ENCODE data around the gene KLHL14. TPM values are rescaled to one million over a fixed set of nuclear protein-coding genes. Genes with fewer than 3 reads are reported as not detected.

The KLHL14 gene
- total RNA-seq, 2 experiments from 2014 or later: not detected

GRCh38 chr18:32629981-32630700 is 142.7 kb downstream of the KLHL14 start:
- no peaks in the 10 kb centered on the region for H3K9me3 Mint-ChIP-seq
- no peak overlapping the region for H3K4me3 Mint-ChIP-seq
- DNase-seq (no peak), ATAC-seq (no peak)
- H3K4me1 Mint-ChIP-seq (ENCODE audit: low read depth): no peaks in the 10 kb centered on the region
- H3K27me3 Mint-ChIP-seq: no peaks in the 10 kb centered on the region
- no peak overlapping the region for H3K27ac Mint-ChIP-seq
- intact Hi-C loops (cut with micrococcal nuclease): no loop called here
- no peaks in the 10 kb centered on the region for H3K36me3 Mint-ChIP-seq (ENCODE audit: low read depth)
- ChIA-PET POLR2A (no interaction called here), CTCF (no interaction called here)
- no peak for TF ChIP-seq CTCF (IDR thresholded peaks at IDR 0.05)

- H3K4me1 Mint-ChIP-seq (ENCODE audit: low read depth): no peaks in the 10 kb centered on the region
These were observed 143.5 kb downstream of the KLHL14 start for GRCh38 chr18:32629292-32629691.

GRCh38 chr18:32624182-32624723 is 148.6 kb downstream of the KLHL14 start:
- Mint-ChIP-seq H3K4me1 (ENCODE audit: low read depth) (no peaks in the 10 kb centered on the region), H3K27ac (no peak overlapping the region), H3K9me3 (no peaks in the 10 kb centered on the region), H3K27me3 (peaks cover 3% of the 10 kb centered on the region), H3K4me3 (no peak overlapping the region), H3K36me3 (ENCODE audit: low read depth) (no peaks in the 10 kb centered on the region)
- ChIA-PET CTCF (no interaction called here), POLR2A (no interaction called here)
- no peak for ATAC-seq
- TF ChIP-seq CTCF (IDR thresholded peaks at IDR 0.05): no peak
- intact Hi-C loops (cut with micrococcal nuclease): no loop called here
- no peak for DNase-seq

More at GRCh38 chr18:32629292-32629691, 143.5 kb downstream of the KLHL14 start:
- no peak for TF ChIP-seq CTCF (IDR thresholded peaks at IDR 0.05)
- Mint-ChIP-seq H3K9me3 (no peaks in the 10 kb centered on the region), H3K36me3 (ENCODE audit: low read depth) (no peaks in the 10 kb centered on the region), H3K27me3 (no peaks in the 10 kb centered on the region), H3K4me3 (no peak overlapping the region), H3K27ac (no peak overlapping the region)
- intact Hi-C loops (cut with micrococcal nuclease): no loop called here
- DNase-seq (no peak), ATAC-seq (no peak)
- ChIA-PET CTCF (no interaction called here), POLR2A (no interaction called here)

GRCh38 chr18:32623563-32623962 is 149.3 kb downstream of the KLHL14 start:
- POLR2A ChIA-PET: no interaction called here
- Mint-ChIP-seq H3K27me3 (peaks cover 3% of the 10 kb centered on the region), H3K27ac (no peak overlapping the region), H3K4me3 (no peak overlapping the region), H3K4me1 (ENCODE audit: low read depth) (no peaks in the 10 kb centered on the region), H3K9me3 (no peaks in the 10 kb centered on the region), H3K36me3 (ENCODE audit: low read depth) (no peaks in the 10 kb centered on the region)
- no peak for ATAC-seq
- TF ChIP-seq CTCF (IDR thresholded peaks at IDR 0.05): no peak
- intact Hi-C loops (cut with micrococcal nuclease): no loop called here
- DNase-seq: no peak
- CTCF ChIA-PET: no interaction called here
